Testis (tissue), 3 donors: ENCODE data around the gene PSMG1. TPM values are rescaled to one million over a fixed set of nuclear protein-coding genes. Genes with fewer than 3 reads are reported as not detected.
A peak's percentile ranks its signal among the peaks of the same experiment; 100 is the strongest.

ENCODE experiments used
- DNase-seq: peaks from one replicate; pipeline ENCODE4 v3.0.0-alpha.2; 2019
- H3K27ac ChIP-seq, 2 donors: fragments of 200-600 bp; sonication (generic); one replicate each; pipeline ENCODE4 v1.5.1; 2019
- H3K27me3 ChIP-seq: fragments of 200-600 bp; sonication (generic); one replicate; pipeline ENCODE4 v1.5.1; 2019
- H3K36me3 ChIP-seq: fragments of 200-600 bp; sonication (generic); one replicate; pipeline ENCODE4 v1.5.1; 2017; ENCODE audit warnings: low read depth; ENCODE audit errors: missing control alignments
- H3K4me1 ChIP-seq: fragments of 200-600 bp; sonication (generic); one replicate; pipeline ENCODE4 v1.5.1; 2019
- H3K4me3 ChIP-seq, 2 donors: fragments of 200-600 bp; sonication (generic); one replicate each; pipeline ENCODE4 v1.5.1; 2017 to 2019
- H3K9me3 ChIP-seq: fragments of 200-600 bp; sonication (generic); one replicate; pipeline ENCODE4 v1.5.1; 2017
- CTCF ChIP-seq, 3 experiments: fragments of 450-650 bp in 2 of 3; fragments of 200-600 bp in 1 of 3; sonication (generic) in 1 of 3; IDR thresholded peaks; one replicate each; pipeline ENCODE4 v1.5.1; 2016 to 2019; ENCODE audit warnings: antibody characterized with exemption in 3 of 3, mild to moderate bottlenecking in 2 of 3, moderate library complexity in 1 of 3
- POLR2A ChIP-seq: fragments of 450-650 bp; IDR thresholded peaks from one replicate; pipeline ENCODE4 v1.6.1; 2017; ENCODE audit warnings: antibody characterized with exemption, mild to moderate bottlenecking, moderate library complexity
- WGBS, 2 donors: methylation state at CpG; one replicate each; pipeline ENCODE4 v1.1.5; 2018; 5-methylcytosine and 5-hydroxymethylcytosine counted together
- intact Hi-C: fragments of 100-400 bp; cut with DNase I; formaldehyde crosslinking; loops from one replicate; pipeline ENCODE4 v1.15.1; 2023; ENCODE audit warnings: low total_unique reads
- polyA plus RNA-seq: library from polyadenylated mRNA; stranded (reverse); fragments of 350-450 nt; fragmentation: Illumina TruSeq; extraction: RNeasy Lipid Tissue Mini Kit (QIAGEN cat#74804); gene quantifications from one replicate; pipeline ENCODE4 v1.2.3, GENCODE V29; 2014; ENCODE audit warnings: low read depth, low replicate concordance; ENCODE audit not compliant: insufficient read depth
- total RNA-seq, 2 donors: library from RNA; depleted of rRNA; stranded (reverse); fragments of >200 nt; gene quantifications; one replicate each; pipeline ENCODE4 v1.2.3, GENCODE V29; 2016

Gene PSMG1
- total and polyA plus RNA-seq, 3 donors from 2014 or later = 95.4 to 463 (median 113) TPM

GRCh38 chr21:39153842-39154241 is 29.4 kb downstream of the PSMG1 start:
- Histone ChIP-seq H3K27ac (no peak overlapping the region), H3K9me3 (no peaks in the 10 kb centered on the region), H3K4me1 (no peaks in the 10 kb centered on the region), H3K27me3 (no peaks in the 10 kb centered on the region), H3K4me3 (no peak overlapping the region), H3K36me3 (no peaks in the 10 kb centered on the region)
- intact Hi-C loops = no loop called here
- TF ChIP-seq POLR2A (no peak), CTCF (IDR thresholded peaks at IDR 0.05) (no peak)
- DNase-seq = no peak
- 88 to 100% methylated on average over 2 of the region's 2 CpGs for WGBS, 2 donors

DNA sequence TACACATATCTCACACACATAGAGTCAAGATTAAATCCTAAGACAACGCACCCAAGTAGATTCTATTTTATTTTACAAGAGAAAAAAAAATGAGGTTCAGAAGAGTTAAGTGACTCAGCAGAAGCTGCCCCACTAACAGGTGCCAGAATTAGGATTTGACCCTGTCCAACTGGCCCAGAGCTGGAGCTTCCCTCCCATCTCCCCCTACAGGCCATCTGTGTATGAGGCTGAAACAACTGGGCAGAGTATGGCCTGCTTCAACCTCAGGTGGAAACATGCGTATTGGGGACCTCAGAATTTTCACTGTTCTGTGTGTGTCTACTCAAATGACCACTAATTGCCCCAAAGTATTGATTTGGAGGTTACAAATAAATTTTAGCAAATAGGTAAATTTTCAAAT is 29.9 kb downstream of the PSMG1 start:
- Histone ChIP-seq H3K27ac (no peak overlapping the region), H3K36me3 (no peaks in the 10 kb centered on the region), H3K9me3 (no peaks in the 10 kb centered on the region), H3K4me1 (no peaks in the 10 kb centered on the region), H3K4me3 (no peak overlapping the region), H3K27me3 (no peaks in the 10 kb centered on the region)
- DNase-seq = no peak
- 89 to 96% methylated on average over 2 of the region's 2 CpGs for WGBS, 2 donors
- intact Hi-C loops = no loop called here
- no peak for TF ChIP-seq POLR2A
- TF ChIP-seq CTCF (IDR thresholded peaks at IDR 0.05) = peak in 2 of 3 experiments; percentile 6 to 8

GRCh38 chr21:39152271-39152670 is 31.0 kb downstream of the PSMG1 start:
- H3K27ac ChIP-seq = no peak overlapping the region
- WGBS, 2 donors = 83 to 92% methylated on average over 2 of the region's 2 CpGs
- TF ChIP-seq CTCF (IDR thresholded peaks at IDR 0.05) (no peak), POLR2A (no peak)
- H3K4me1 ChIP-seq = no peaks in the 10 kb centered on the region
- H3K27me3 ChIP-seq = no peaks in the 10 kb centered on the region
- H3K4me3 ChIP-seq = no peak overlapping the region
- intact Hi-C loops = no loop called here
- no peak for DNase-seq
- H3K9me3 ChIP-seq = no peaks in the 10 kb centered on the region
- no peaks in the 10 kb centered on the region for H3K36me3 ChIP-seq

DNA sequence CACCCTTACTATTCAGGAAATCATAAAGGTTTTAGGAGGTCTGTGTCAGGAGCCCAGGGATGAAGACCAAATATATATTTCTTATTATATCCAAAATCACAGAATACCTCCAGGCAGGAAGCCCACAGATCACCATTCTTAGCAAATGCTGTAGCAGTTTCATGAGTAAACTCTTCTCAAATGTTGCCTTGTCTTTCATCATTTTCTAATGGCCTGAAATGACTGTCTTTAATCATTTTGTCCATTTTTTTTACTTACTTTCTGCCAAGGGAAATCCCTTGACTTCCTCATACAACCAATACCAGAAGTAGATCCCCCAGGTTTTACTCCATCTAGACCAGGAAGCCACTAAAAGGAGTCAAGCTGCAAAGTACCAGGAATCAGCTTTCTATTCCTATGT is 32.4 kb downstream of the PSMG1 start:
- no peak for DNase-seq
- no peaks in the 10 kb centered on the region for H3K36me3 ChIP-seq
- intact Hi-C loops = no loop called here
- H3K27me3 ChIP-seq = no peaks in the 10 kb centered on the region
- no peak overlapping the region for H3K4me3 ChIP-seq
- no peak overlapping the region for H3K27ac ChIP-seq
- no peaks in the 10 kb centered on the region for H3K4me1 ChIP-seq
- no peaks in the 10 kb centered on the region for H3K9me3 ChIP-seq
- TF ChIP-seq POLR2A (no peak), CTCF (IDR thresholded peaks at IDR 0.05) (no peak)

DNA sequence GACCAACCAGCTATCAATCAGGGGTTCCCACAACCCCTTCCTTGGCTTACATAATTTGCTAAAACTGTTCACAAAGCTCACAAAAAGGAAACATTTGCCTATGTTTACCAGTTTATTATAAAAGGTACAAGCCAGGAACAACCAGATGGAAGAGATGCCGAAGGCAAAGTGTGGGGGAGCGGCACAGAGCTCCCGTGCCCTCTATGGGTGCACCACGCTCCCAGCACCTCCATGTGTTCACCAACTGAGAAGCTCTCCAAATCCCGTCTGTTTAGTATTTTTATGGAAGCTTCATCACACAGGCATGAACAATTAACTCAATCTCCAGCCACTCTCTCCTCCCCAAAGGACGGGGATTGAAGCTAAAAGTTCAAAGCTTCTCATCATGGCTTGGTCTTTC is 32.9 kb downstream of the PSMG1 start:
- no peaks in the 10 kb centered on the region for H3K36me3 ChIP-seq
- no peak for DNase-seq
- WGBS, 2 donors = 91 to 92% methylated on average over 6 of the region's 6 CpGs
- H3K4me1 ChIP-seq = no peaks in the 10 kb centered on the region
- H3K27ac ChIP-seq = no peak overlapping the region
- H3K9me3 ChIP-seq = no peaks in the 10 kb centered on the region
- no peak overlapping the region for H3K4me3 ChIP-seq
- no peak for TF ChIP-seq CTCF (IDR thresholded peaks at IDR 0.05)
- TF ChIP-seq POLR2A = no peak
- intact Hi-C loops = no loop called here
- no peaks in the 10 kb centered on the region for H3K27me3 ChIP-seq
